ENCODE measurements around the gene PADI1. TPM values are rescaled to one million over a fixed set of nuclear protein-coding genes. Genes with fewer than 3 reads are reported as not detected.

PADI1 gene
- total and polyA plus RNA-seq, 10 donors, result 0.03 to 0.76 (median 0.31) TPM; not detected in 4

GRCh38 chr1:17213782-17214148 is 8.8 kb downstream of the PADI1 start:
- 74 to 88% (median 86%) methylated on average over 9 of the region's 9 CpGs for WGBS, 5 donors
- peaks cover 0 to 50% (median 0%) of the 10 kb centered on the region in 7 donors for H3K27me3 ChIP-seq (replicated peaks in 1 of 7)
- TF ChIP-seq POLR2AphosphoS5 (IDR thresholded peaks at IDR 0.05) (no peak), CTCF (IDR thresholded peaks at IDR 0.05 in 8 of 11, conservative IDR thresholded peaks at IDR 0.05 in 3 of 11) (no peak), POLR2A (IDR thresholded peaks at IDR 0.05) (no peak)

GRCh38 chr1:17214876-17215544 is 10.1 kb downstream of the PADI1 start:
- Histone ChIP-seq H3K36me3 (no peaks in the 10 kb centered on the region), H3K27me3 (replicated peaks in 1 of 7) (peaks cover 0 to 50% (median 0%) of the 10 kb centered on the region in 7 donors), H3K4me3 (no peak overlapping the region), H3K27ac (no peak overlapping the region), H3K4me1 (peaks cover 4 to 37% (median 21%) of the 10 kb centered on the region in 6 donors), H3K9me3 (no peaks in the 10 kb centered on the region)
- DNase-seq, result no peak
- intact Hi-C loops (cut with DNase I; ENCODE audit: low total_unique reads), result no loop called here
- TF ChIP-seq CTCF (IDR thresholded peaks at IDR 0.05 in 8 of 11, conservative IDR thresholded peaks at IDR 0.05 in 3 of 11), result no peak
- no peak for TF ChIP-seq POLR2AphosphoS5 (IDR thresholded peaks at IDR 0.05)
- TF ChIP-seq POLR2A (IDR thresholded peaks at IDR 0.05), result no peak
- 84 to 96% (median 84%) methylated on average over 4 to 5 of the region's 5 CpGs for WGBS, 5 donors

More at GRCh38 chr1:17213782-17214148, 8.8 kb downstream of the PADI1 start:
- intact Hi-C loops (cut with DNase I; ENCODE audit: low total_unique reads), result no loop called here
- no peak for DNase-seq
- Histone ChIP-seq H3K27ac (no peak overlapping the region), H3K9me3 (no peaks in the 10 kb centered on the region), H3K4me1 (peaks cover 4 to 38% (median 23%) of the 10 kb centered on the region in 6 donors), H3K36me3 (no peaks in the 10 kb centered on the region), H3K4me3 (no peak overlapping the region)

- 73 to 98% (median 82%) methylated on average over 4 to 6 of the region's 6 CpGs for WGBS, 5 donors
- H3K27me3 ChIP-seq (replicated peaks in 1 of 7), result peaks cover 0 to 50% (median 0%) of the 10 kb centered on the region in 7 donors
Observed at GRCh38 chr1:17215545-17215890, 10.6 kb downstream of the PADI1 start.

More at GRCh38 chr1:17215545-17215890, 10.6 kb downstream of the PADI1 start:
- Histone ChIP-seq H3K4me1 (peaks cover 4 to 37% (median 21%) of the 10 kb centered on the region in 6 donors), H3K9me3 (no peaks in the 10 kb centered on the region), H3K36me3 (no peaks in the 10 kb centered on the region), H3K4me3 (no peak overlapping the region), H3K27ac (no peak overlapping the region)
- intact Hi-C loops (cut with DNase I; ENCODE audit: low total_unique reads), result no loop called here
- DNase-seq, result no peak
- TF ChIP-seq CTCF (IDR thresholded peaks at IDR 0.05 in 8 of 11, conservative IDR thresholded peaks at IDR 0.05 in 3 of 11) (no peak), POLR2A (IDR thresholded peaks at IDR 0.05) (no peak), POLR2AphosphoS5 (IDR thresholded peaks at IDR 0.05) (no peak)

Data from spleen (tissue), 11 donors.